Keratinocyte (primary cell): ENCODE data around the gene RIMS1. TPM values are rescaled to one million over a fixed set of nuclear protein-coding genes. Genes with fewer than 3 reads are reported as not detected.

Experiments
- DNase-seq: peaks from one replicate; pipeline ENCODE4 v3.0.0-alpha.2; 2011; ENCODE audit warnings: low read depth, missing footprints, low spot score
- FAIRE-seq: peaks from 2 replicates; lab custom pipeline; 2011; peaks lifted over from hg19 to GRCh38; lab: Jason Lieb, UNC
- H2AFZ ChIP-seq: 2 replicates; pipeline ENCODE4 v1.6.0; 2012; ENCODE audit warnings: low read length, control low read depth, inconsistent platforms; ENCODE audit not compliant: control insufficient read depth
- H3K27ac ChIP-seq: 2 replicates; pipeline ENCODE4 v1.5.1; 2011; ENCODE audit warnings: low read length; ENCODE audit not compliant: control insufficient read depth, insufficient read depth
- H3K27me3 ChIP-seq: 3 replicates; pipeline ENCODE4 v1.6.0; 2011; ENCODE audit warnings: low read length; ENCODE audit not compliant: control insufficient read depth, insufficient read depth; ENCODE audit errors: extremely low read depth
- H3K36me3 ChIP-seq, 2 experiments: 2 replicates in 1 of 2; 3 replicates in 1 of 2; pipeline ENCODE4 v1.5.1; 2011; ENCODE audit warnings: low read length in 2 of 2, mild to moderate bottlenecking in 1 of 2; ENCODE audit not compliant: control insufficient read depth in 2 of 2, insufficient read depth in 2 of 2; ENCODE audit errors: extremely low read depth in 1 of 2
- H3K4me1 ChIP-seq: 3 replicates; pipeline ENCODE4 v1.5.1; 2011; ENCODE audit warnings: low read length; ENCODE audit not compliant: control insufficient read depth, insufficient read depth; ENCODE audit errors: extremely low read depth
- H3K4me2 ChIP-seq: 3 replicates; pipeline ENCODE4 v1.6.0; 2011; ENCODE audit warnings: low read depth, low read length; ENCODE audit not compliant: control insufficient read depth, insufficient read depth; ENCODE audit errors: extremely low read depth
- H3K4me3 ChIP-seq, 3 experiments: fragments of 200-600 bp in 1 of 3; sonication (generic) in 1 of 3; 2 replicates in 2 of 3; 3 replicates in 1 of 3; pipeline ENCODE4 v1.5.1; 2011 to 2016; ENCODE audit warnings: low read length in 3 of 3, mild to moderate bottlenecking in 3 of 3, control low read depth in 2 of 3, inconsistent platforms in 1 of 3, low read depth in 1 of 3, mixed read lengths in 1 of 3, mixed run types in 1 of 3, moderate library complexity in 1 of 3; ENCODE audit not compliant: control insufficient read depth in 2 of 3, insufficient read depth in 2 of 3; ENCODE audit errors: extremely low read depth in 1 of 3
- H3K79me2 ChIP-seq: 2 replicates; pipeline ENCODE4 v1.6.0; 2012; ENCODE audit warnings: low read length; ENCODE audit not compliant: control insufficient read depth, insufficient read depth
- H3K9ac ChIP-seq: 3 replicates; pipeline ENCODE4 v1.6.0; 2011; ENCODE audit warnings: low read length; ENCODE audit not compliant: control insufficient read depth, insufficient read depth; ENCODE audit errors: extremely low read depth
- H3K9me1 ChIP-seq: 3 replicates; pipeline ENCODE4 v1.6.0; 2011; ENCODE audit warnings: low read length; ENCODE audit not compliant: control insufficient read depth, insufficient read depth; ENCODE audit errors: extremely low read depth
- H3K9me3 ChIP-seq: 2 replicates; pipeline ENCODE4 v1.5.1; 2012; ENCODE audit warnings: low read depth, low read length; ENCODE audit not compliant: control insufficient read depth
- H4K20me1 ChIP-seq: 3 replicates; pipeline ENCODE4 v1.6.0; 2011; ENCODE audit warnings: low read length; ENCODE audit not compliant: control insufficient read depth, insufficient read depth; ENCODE audit errors: extremely low read depth
- CTCF ChIP-seq, 3 experiments: IDR thresholded peaks in 1 of 3; conservative IDR thresholded peaks in 1 of 3; optimal IDR thresholded peaks in 1 of 3; 2 replicates in 2 of 3; 3 replicates in 1 of 3; pipeline versions ENCODE3 to v1.5.1; 2011; ENCODE audit warnings: low read length in 3 of 3, mild to moderate bottlenecking in 3 of 3, moderate library complexity in 2 of 3, control low read depth in 1 of 3, inconsistent platforms in 1 of 3; ENCODE audit not compliant: insufficient read depth in 2 of 3; ENCODE audit errors: extremely low read depth in 1 of 3
- EZH2 ChIP-seq: IDR thresholded peaks from one replicate; pipeline ENCODE4 v1.6.1; 2012; ENCODE audit warnings: inconsistent platforms, mild to moderate bottlenecking, low read length, moderate library complexity
- dilution Hi-C: fragments of 300-500 bp; cut with MboI; formaldehyde crosslinking; loops from one replicate; pipeline ENCODE4 v1.7.0; 2020; ENCODE audit warnings: low sequenced_read_pairs; ENCODE audit not compliant: extremely low pct_ligation_motif_present
- polyA plus RNA-seq, 5 experiments: library from polyadenylated mRNA; depleted of rRNA in 3 of 5; stranded (reverse) in 3 of 5; stranded (forward) in 1 of 5; unstranded in 1 of 5; fragments of >200 nt; gene quantifications; 1 replicate in 1 of 5; 2 replicates in 3 of 5; 3 replicates in 1 of 5; pipeline versions ENCODE4 v1.2.1 to v1.2.3, GENCODE V29; 2011 to 2012; ENCODE audit warnings: missing spikeins in 2 of 5, low read depth in 1 of 5, low replicate concordance in 1 of 5

Gene RIMS1
- polyA plus RNA-seq, 1 donor (not counting 4 experiments of a cell fraction or from before 2014, with no cell fraction given): not detected

- no peak overlapping the region for H3K9ac ChIP-seq
- H3K36me3 ChIP-seq: no peaks in the 10 kb centered on the region
- DNase-seq: no peak
- H3K9me3 ChIP-seq: no peaks in the 10 kb centered on the region
- dilution Hi-C loops: no loop called here
- H3K9me1 ChIP-seq: no peaks in the 10 kb centered on the region
- peaks cover 26% of the 10 kb centered on the region for H3K27me3 ChIP-seq
- H2AFZ ChIP-seq: no peak overlapping the region
- H3K4me3 ChIP-seq: no peak overlapping the region
- TF ChIP-seq EZH2: no peak
- no peak for TF ChIP-seq CTCF (optimal IDR thresholded peaks at IDR 0.05 in 1 of 3, IDR thresholded peaks at IDR 0.05 in 1 of 3, conservative IDR thresholded peaks at IDR 0.05 in 1 of 3; ENCODE audit: extremely low read depth in 1 of 3, insufficient read depth in 2 of 3, low read length in 3 of 3)
- H3K4me1 ChIP-seq: no peaks in the 10 kb centered on the region
- FAIRE-seq: no peak
- H4K20me1 ChIP-seq: peaks cover 2% of the 10 kb centered on the region
- no peak overlapping the region for H3K27ac ChIP-seq
- no peak overlapping the region for H3K4me2 ChIP-seq
- H3K79me2 ChIP-seq: no peaks in the 10 kb centered on the region
Observed at GRCh38 chr6:71887744-71888230, 1.4 kb downstream of the RIMS1 start.

GRCh38 chr6:71888756-71889340 is 2.5 kb downstream of the RIMS1 start:
- Histone ChIP-seq H3K4me2 (no peak overlapping the region), H3K79me2 (no peaks in the 10 kb centered on the region), H3K36me3 (no peaks in the 10 kb centered on the region), H3K27me3 (peaks cover 26% of the 10 kb centered on the region), H4K20me1 (peaks cover 2% of the 10 kb centered on the region), H3K27ac (no peak overlapping the region), H3K9ac (no peak overlapping the region), H3K9me1 (no peaks in the 10 kb centered on the region), H3K4me3 (no peak overlapping the region), H3K4me1 (no peaks in the 10 kb centered on the region), H3K9me3 (no peaks in the 10 kb centered on the region), H2AFZ (no peak overlapping the region)
- DNase-seq (no peak), FAIRE-seq (no peak)
- dilution Hi-C loops: no loop called here
- TF ChIP-seq EZH2 (no peak), CTCF (optimal IDR thresholded peaks at IDR 0.05 in 1 of 3, IDR thresholded peaks at IDR 0.05 in 1 of 3, conservative IDR thresholded peaks at IDR 0.05 in 1 of 3; ENCODE audit: extremely low read depth in 1 of 3, insufficient read depth in 2 of 3, low read length in 3 of 3) (no peak)
